C1 segment of cervical spinal cord (tissue), 14 donors: Measurements from ENCODE around the gene ATP6V0D1.

Experiments
- DNase-seq, 14 donors: peaks; one replicate each; lab custom pipeline; 2025; lab: John Stamatoyannopoulos, UW

The ATP6V0D1 gene

GRCh38 chr16:67394155-67395104 is 86.5 kb downstream of the ATP6V0D1 start:
- peak in 1 of 14 donors; percentile 12 for DNase-seq

GRCh38 chr16:67393788-67394154 is 87.2 kb downstream of the ATP6V0D1 start:
- peak in 1 of 14 donors; percentile 64 for DNase-seq

GRCh38 chr16:67393111-67393787 is 87.7 kb downstream of the ATP6V0D1 start, which contains the start of gene TPPP3:
Gene TPPP3 (minus strand): TSS chr16:67393498. CDS start chr16:67391111, 2,387 bp downstream.
- peak in 12 of 14 donors; percentile 27 to 87 (median 76) for DNase-seq

GRCh38 chr16:67392301-67393059 is 88.5 kb downstream of the ATP6V0D1 start:
- DNase-seq: peak in 3 of 14 donors; percentile 42 to 56 (median 43)

GRCh38 chr16:67391424-67392300 is 89.3 kb downstream of the ATP6V0D1 start:
- peak in 13 of 14 donors; percentile 56 to 97 (median 91) for DNase-seq

GRCh38 chr16:67390816-67391423 is 90.0 kb downstream of the ATP6V0D1 start:
- peak in 1 of 14 donors; percentile 64 for DNase-seq

GRCh38 chr16:67389911-67390815 is 90.8 kb downstream of the ATP6V0D1 start:
- peak in 10 of 14 donors; percentile 23 to 71 (median 53) for DNase-seq

- DNase-seq: no peak
Observed at GRCh38 chr16:67388591-67388990, 92.4 kb downstream of the ATP6V0D1 start.

- no peak for DNase-seq
Observed at GRCh38 chr16:67388191-67388590, 92.8 kb downstream of the ATP6V0D1 start.
